B cell (primary cell): ENCODE results near the gene CDH13. TPM values are rescaled to one million over a fixed set of nuclear protein-coding genes. Genes with fewer than 3 reads are reported as not detected.

ENCODE experiments used
- ATAC-seq: fragments of 200-7000 bp; cut with Tn5 transposase; one replicate; pipeline ENCODE4 v1.10.0; 2021; ENCODE audit warnings: low read depth, mild to moderate bottlenecking, moderate number of reproducible peaks, moderate library complexity
- CTCF ChIA-PET: fragments of 350-600 bp; sonication (Branson Sonifier 250); formaldehyde crosslinking; loops from one replicate; lab custom pipeline; 2021; ENCODE audit warnings: antibody characterized with exemption, inconsistent platforms; lab: Charles Lee
- POLR2A ChIA-PET: fragments of 350-600 bp; sonication (Branson Sonifier 250); formaldehyde crosslinking; loops from one replicate; lab custom pipeline; 2021; ENCODE audit warnings: antibody characterized with exemption; lab: Charles Lee
- DNase-seq: peaks from one replicate; pipeline ENCODE4 v3.0.0; 2013
- H2AFZ ChIP-seq: 2 replicates; pipeline ENCODE4 v1.6.1; 2012; ENCODE audit warnings: mild to moderate bottlenecking, low read depth, low read length; ENCODE audit not compliant: insufficient read depth, poor library complexity, severe bottlenecking
- H3K27ac ChIP-seq, 2 donors: 1 replicate in 1 of 2; 2 replicates in 1 of 2; pipeline ENCODE4 v1.5.1; 2012 to 2013; ENCODE audit warnings: low read length in 2 of 2, mild to moderate bottlenecking in 2 of 2, moderate library complexity in 1 of 2
- H3K27me3 ChIP-seq, 4 experiments: fragments of 200-600 bp in 1 of 4; sonication (generic) in 1 of 4; replicated peaks in 1 of 4; 1 replicate in 2 of 4; 2 replicates in 2 of 4; pipeline versions ENCODE4 v1.6.1 to v1.7.0; 2013 to 2016; ENCODE audit warnings: low read length in 3 of 4, mild to moderate bottlenecking in 2 of 4, mixed read lengths in 1 of 4, moderate library complexity in 1 of 4; ENCODE audit not compliant: insufficient read depth in 4 of 4, control insufficient read depth in 3 of 4; ENCODE audit errors: control extremely low read depth in 1 of 4
- H3K36me3 ChIP-seq, 2 experiments: replicated peaks in 1 of 2; 1 replicate in 1 of 2; 2 replicates in 1 of 2; pipeline versions ENCODE4 v1.6.1 to v1.7.1; 2013; ENCODE audit warnings: low read length in 1 of 2; ENCODE audit not compliant: insufficient read depth in 2 of 2, control insufficient read depth in 1 of 2; ENCODE audit errors: control extremely low read depth in 1 of 2, extremely low read depth in 1 of 2
- H3K4me1 ChIP-seq, 2 donors: fragments of 200-600 bp in 1 of 2; sonication (generic) in 1 of 2; 1 replicate in 1 of 2; 2 replicates in 1 of 2; pipeline versions ENCODE4 v1.5.1 to v1.6.1; 2013 to 2017; ENCODE audit warnings: low read length in 2 of 2; ENCODE audit not compliant: control insufficient read depth in 2 of 2, insufficient read depth in 2 of 2
- H3K4me2 ChIP-seq: replicated peaks from 2 replicates; pipeline ENCODE3; 2012; ENCODE audit warnings: mild to moderate bottlenecking, low read depth, low read length; ENCODE audit not compliant: poor library complexity, severe bottlenecking
- H3K4me3 ChIP-seq, 5 experiments: fragments of 200-600 bp in 1 of 5; sonication (generic) in 1 of 5; 1 replicate in 3 of 5; 2 replicates in 2 of 5; pipeline versions ENCODE4 v1.5.1 to v1.7.0; 2011 to 2016; ENCODE audit warnings: low read length in 4 of 5, mild to moderate bottlenecking in 4 of 5, low read depth in 2 of 5, control low read depth in 1 of 5, moderate library complexity in 1 of 5; ENCODE audit not compliant: insufficient read depth in 1 of 5; ENCODE audit errors: control extremely low read depth in 1 of 5, extremely low read depth in 1 of 5
- H3K79me2 ChIP-seq: fragments of 200-600 bp; sonication (generic); one replicate; pipeline ENCODE4 v1.6.0; 2016; ENCODE audit warnings: low read length; ENCODE audit not compliant: control insufficient read depth, insufficient read depth
- H3K9ac ChIP-seq: fragments of 200-600 bp; sonication (generic); 2 replicates; pipeline ENCODE4 v1.6.1; 2017; ENCODE audit warnings: mild to moderate bottlenecking, low read length, moderate library complexity
- H3K9me3 ChIP-seq, 3 donors: one replicate each; pipeline versions ENCODE4 v1.6.1 to v1.7.1; 2013; ENCODE audit warnings: low read length in 2 of 3; ENCODE audit not compliant: control insufficient read depth in 2 of 3, insufficient read depth in 1 of 3; ENCODE audit errors: control extremely low read depth in 1 of 3
- H4K20me1 ChIP-seq: 2 replicates; pipeline ENCODE4 v1.6.0; 2012; ENCODE audit warnings: mild to moderate bottlenecking, low read length; ENCODE audit not compliant: insufficient read depth, control insufficient read depth, poor library complexity, severe bottlenecking
- H3K27ac Mint-ChIP-seq: one replicate; pipeline ENCODE4 v1.8.0; 2021; ENCODE audit warnings: mixed read lengths
- H3K27me3 Mint-ChIP-seq: one replicate; pipeline ENCODE4 v1.8.0; 2021; ENCODE audit warnings: mixed read lengths
- H3K4me1 Mint-ChIP-seq: one replicate; pipeline ENCODE4 v1.8.0; 2021; ENCODE audit warnings: mixed read lengths
- H3K4me3 Mint-ChIP-seq: one replicate; pipeline ENCODE4 v1.8.0; 2021; ENCODE audit warnings: mixed read lengths
- H3K9me3 Mint-ChIP-seq: one replicate; pipeline ENCODE4 v1.8.0; 2022; ENCODE audit warnings: mixed read lengths; ENCODE audit not compliant: insufficient read depth
- EZH2 ChIP-seq: IDR thresholded peaks from 2 replicates; pipeline ENCODE4 v1.6.1; 2012; ENCODE audit warnings: borderline replicate concordance, low read depth, mild to moderate bottlenecking, moderate library complexity, low read length; ENCODE audit not compliant: insufficient read depth, poor library complexity, severe bottlenecking
- WGBS: methylation state at CpG from one replicate; pipeline ENCODE4 v1.1.5; 2013; ENCODE audit warnings: missing lambda C conversion rate; ENCODE audit not compliant: insufficient coverage; 5-methylcytosine and 5-hydroxymethylcytosine counted together
- intact Hi-C: fragments of 100-400 bp; cut with micrococcal nuclease; formaldehyde crosslinking; loops from one replicate; pipeline ENCODE4 v1.10.0; 2022
- polyA plus RNA-seq: library from polyadenylated mRNA; depleted of rRNA; stranded (reverse); fragments of >200 nt; gene quantifications from 2 replicates; pipeline ENCODE4 v1.2.3, GENCODE V29; 2012
- total RNA-seq, 2 donors: library from RNA; stranded (reverse); fragments of 120-200 nt in 1 of 2; gene quantifications; 1 replicate in 1 of 2; 2 replicates in 1 of 2; pipeline versions ENCODE4 v1.2.3 to v1.2.4, GENCODE V29; 2013 to 2022
- TF ChIP-seq, protein P1 (sequence below): fragments of 200-600 bp; IDR thresholded peaks from one replicate; pipeline ENCODE4 v1.8.0; 2022; ENCODE audit warnings: antibody characterized with exemption, mild to moderate bottlenecking

The CDH13 gene
- total and polyA plus RNA-seq, 2 donors (not counting 1 experiment from before 2014, with no cell fraction given): not detected

DNA sequence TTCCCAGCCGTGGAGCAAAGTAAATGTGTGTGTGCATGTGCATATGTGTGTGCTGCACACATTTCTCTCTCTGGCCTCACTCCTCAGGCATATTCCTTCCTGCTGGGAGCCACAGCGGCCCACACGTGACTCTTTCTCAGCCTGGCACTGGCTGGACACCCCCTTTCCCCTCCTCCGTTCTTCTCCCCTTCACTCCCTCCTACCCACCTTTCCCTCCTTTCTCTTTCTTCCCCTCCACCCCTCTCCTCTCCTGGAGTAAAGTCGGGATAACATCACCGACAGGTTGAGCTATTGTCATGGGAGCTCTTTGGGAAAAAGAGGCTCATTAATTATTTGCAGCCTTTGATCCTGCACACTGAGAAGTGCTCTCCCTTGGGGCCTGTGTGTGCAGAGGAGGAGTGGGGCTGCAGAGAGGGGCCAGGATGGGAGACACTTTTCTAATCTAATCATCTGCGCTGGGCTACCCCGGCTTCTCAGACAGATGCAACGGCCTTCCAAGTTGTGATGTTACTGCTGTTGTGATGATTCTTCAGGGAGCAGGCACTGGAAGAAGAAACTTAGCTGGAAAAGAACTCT is 1054.7 kb downstream of the CDH13 start:
- no peak overlapping the region for H3K27ac ChIP-seq
- no peaks in the 10 kb centered on the region for H4K20me1 ChIP-seq
- no peaks in the 10 kb centered on the region for H3K4me1 Mint-ChIP-seq
- H3K36me3 ChIP-seq: no peaks in the 10 kb centered on the region
- H3K27me3 ChIP-seq: peaks cover 0 to 4% (median 0%) of the 10 kb centered on the region in 4 experiments
- H3K27me3 Mint-ChIP-seq: peaks cover 39% of the 10 kb centered on the region
- no peak overlapping the region for H3K27ac Mint-ChIP-seq
- POLR2A ChIA-PET: no interaction called here
- 67% methylated on average over 2 of the region's 9 CpGs for WGBS
- TF ChIP-seq, protein P1, sequence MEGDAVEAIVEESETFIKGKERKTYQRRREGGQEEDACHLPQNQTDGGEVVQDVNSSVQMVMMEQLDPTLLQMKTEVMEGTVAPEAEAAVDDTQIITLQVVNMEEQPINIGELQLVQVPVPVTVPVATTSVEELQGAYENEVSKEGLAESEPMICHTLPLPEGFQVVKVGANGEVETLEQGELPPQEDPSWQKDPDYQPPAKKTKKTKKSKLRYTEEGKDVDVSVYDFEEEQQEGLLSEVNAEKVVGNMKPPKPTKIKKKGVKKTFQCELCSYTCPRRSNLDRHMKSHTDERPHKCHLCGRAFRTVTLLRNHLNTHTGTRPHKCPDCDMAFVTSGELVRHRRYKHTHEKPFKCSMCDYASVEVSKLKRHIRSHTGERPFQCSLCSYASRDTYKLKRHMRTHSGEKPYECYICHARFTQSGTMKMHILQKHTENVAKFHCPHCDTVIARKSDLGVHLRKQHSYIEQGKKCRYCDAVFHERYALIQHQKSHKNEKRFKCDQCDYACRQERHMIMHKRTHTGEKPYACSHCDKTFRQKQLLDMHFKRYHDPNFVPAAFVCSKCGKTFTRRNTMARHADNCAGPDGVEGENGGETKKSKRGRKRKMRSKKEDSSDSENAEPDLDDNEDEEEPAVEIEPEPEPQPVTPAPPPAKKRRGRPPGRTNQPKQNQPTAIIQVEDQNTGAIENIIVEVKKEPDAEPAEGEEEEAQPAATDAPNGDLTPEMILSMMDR: no peak
- no peak for TF ChIP-seq EZH2
- no peak overlapping the region for H2AFZ ChIP-seq
- intact Hi-C loops: no loop called here
- no peaks in the 10 kb centered on the region for H3K4me1 ChIP-seq
- H3K4me3 Mint-ChIP-seq: no peak overlapping the region
- H3K9me3 Mint-ChIP-seq: no peaks in the 10 kb centered on the region
- CTCF ChIA-PET: no interaction called here
- no peaks in the 10 kb centered on the region for H3K79me2 ChIP-seq
- H3K9me3 ChIP-seq: peaks cover 0 to 3% (median 0%) of the 10 kb centered on the region in 3 donors
- H3K4me2 ChIP-seq: no peak overlapping the region
- ATAC-seq (no peak), DNase-seq (no peak)
- H3K9ac ChIP-seq: no peak overlapping the region
- H3K4me3 ChIP-seq: no peak overlapping the region

DNA sequence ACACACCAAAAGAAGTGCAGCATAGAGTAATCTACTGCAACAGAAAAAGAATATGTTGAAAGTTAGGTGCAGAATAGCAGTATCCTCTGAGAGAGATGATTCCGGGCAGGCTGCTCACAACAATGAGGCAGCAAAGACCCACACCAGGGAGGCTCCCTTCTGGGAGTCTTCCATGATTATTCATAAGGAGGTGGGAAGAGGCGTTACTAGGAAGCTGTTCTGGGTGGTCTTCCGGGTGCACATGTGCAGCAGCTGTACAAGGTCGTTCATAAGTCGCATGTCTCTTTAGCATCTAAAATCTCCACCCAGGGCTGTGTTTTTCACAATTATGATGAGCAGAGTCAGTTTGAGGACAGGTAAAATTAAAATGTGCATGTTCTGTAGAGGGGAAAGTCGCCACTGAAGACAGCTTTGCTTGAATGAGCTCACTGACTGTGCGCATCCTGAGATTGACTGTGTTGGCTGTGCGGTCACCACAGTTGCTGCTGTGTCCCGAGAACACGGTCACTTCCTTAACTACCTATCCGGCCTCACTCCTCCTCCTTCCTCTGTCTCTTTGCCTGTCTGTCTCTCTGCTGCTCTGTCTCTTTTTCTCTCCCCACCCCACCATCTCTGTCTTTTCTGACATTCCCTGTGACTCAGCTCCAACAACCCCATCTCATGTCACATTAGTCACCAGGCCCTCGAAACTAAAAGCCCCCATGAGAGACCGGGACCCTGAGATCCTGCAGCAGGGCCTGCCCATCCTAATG is 1055.5 kb downstream of the CDH13 start:
- CTCF ChIA-PET: no interaction called here
- Histone ChIP-seq H3K4me2 (no peak overlapping the region), H3K4me3 (no peak overlapping the region), H2AFZ (no peak overlapping the region), H3K4me1 (no peaks in the 10 kb centered on the region), H3K27me3 (peaks cover 0 to 4% (median 0%) of the 10 kb centered on the region in 4 experiments), H3K9ac (no peak overlapping the region), H4K20me1 (no peaks in the 10 kb centered on the region), H3K36me3 (no peaks in the 10 kb centered on the region), H3K9me3 (peaks cover 0 to 3% (median 0%) of the 10 kb centered on the region in 3 donors), H3K27ac (no peak overlapping the region), H3K79me2 (no peaks in the 10 kb centered on the region)
- no peaks in the 10 kb centered on the region for H3K4me1 Mint-ChIP-seq
- TF ChIP-seq, protein P1: no peak
- TF ChIP-seq EZH2: no peak
- no peak overlapping the region for H3K27ac Mint-ChIP-seq
- intact Hi-C loops: no loop called here
- POLR2A ChIA-PET: no interaction called here
- peaks cover 36% of the 10 kb centered on the region for H3K27me3 Mint-ChIP-seq
- H3K9me3 Mint-ChIP-seq: no peaks in the 10 kb centered on the region
- no peak for DNase-seq
- H3K4me3 Mint-ChIP-seq: no peak overlapping the region
- 71% methylated on average over 8 of the region's 13 CpGs for WGBS
- no peak for ATAC-seq
